ENCODE measurements around the gene PPP1R18.
A peak's percentile ranks its signal among the peaks of the same experiment; 100 is the strongest.
"Not testable (repeated sequence)": the region's sequence is repeated elsewhere in the genome, so short reads cannot be mapped to it uniquely, and the experiment has no call there.

The PPP1R18 gene

GRCh38 chr6:30686009-30686907, at the start of gene PPP1R18:
Gene PPP1R18, minus strand, starts transcription at chr6:30686645. Its CDS starts 627 bp downstream, at chr6:30686018.
- peak; percentile 90 for DNase-seq

GRCh38 chr6:30735668-30736314, 49.3 kb upstream of the PPP1R18 start:
- no peak for DNase-seq

GRCh38 chr6:30732237-30732943, 45.9 kb upstream of the PPP1R18 start:
- DNase-seq, result no peak

GRCh38 chr6:30730601-30731435, 44.4 kb upstream of the PPP1R18 start:
- DNase-seq, result peak; percentile 79

- no peak for DNase-seq
Observed at GRCh38 chr6:30727920-30728553, 41.6 kb upstream of the PPP1R18 start.

- no peak for DNase-seq
Observed at GRCh38 chr6:30726506-30727413, 40.3 kb upstream of the PPP1R18 start.

- DNase-seq, result no peak
Observed at GRCh38 chr6:30725713-30726505, 39.5 kb upstream of the PPP1R18 start.

- no peak for DNase-seq
Observed at GRCh38 chr6:30724906-30725667, 38.6 kb upstream of the PPP1R18 start.

GRCh38 chr6:30723843-30724741, 37.6 kb upstream of the PPP1R18 start:
- DNase-seq, result not testable (repeated sequence)

GRCh38 chr6:30723159-30723842, 36.9 kb upstream of the PPP1R18 start:
- DNase-seq, result not testable (repeated sequence)

- DNase-seq, result peak; percentile 89
Observed at GRCh38 chr6:30722280-30723112, 36.1 kb upstream of the PPP1R18 start.

- not testable (repeated sequence) for DNase-seq
Observed at GRCh38 chr6:30722025-30722279, 35.5 kb upstream of the PPP1R18 start.

GRCh38 chr6:30721198-30722024, 35.0 kb upstream of the PPP1R18 start:
- DNase-seq, result peak; percentile 94

- DNase-seq, result peak; percentile 81
Observed at GRCh38 chr6:30720738-30721197, 34.3 kb upstream of the PPP1R18 start.

Measured in femur (tissue), 1 donor.